AG09309 (cell line): ENCODE results near the gene SIRT5.

Source experiments
- DNase-seq: peaks from one replicate; pipeline ENCODE4 v3.0.0-alpha.2; 2010; ENCODE audit warnings: low read depth
- H3K4me3 ChIP-seq: 2 replicates; pipeline ENCODE4 v1.5.1; 2011; ENCODE audit warnings: mild to moderate bottlenecking, low read depth, low read length, moderate library complexity; ENCODE audit not compliant: control insufficient read depth
- CTCF ChIP-seq: IDR thresholded peaks from 2 replicates; pipeline ENCODE4 v1.5.1; 2011; ENCODE audit warnings: mild to moderate bottlenecking, low read depth, low read length, inconsistent platforms; ENCODE audit not compliant: insufficient read depth, control insufficient read depth; ENCODE audit errors: missing control alignments

The SIRT5 gene

GRCh38 chr6:13538600-13538999 is 35.8 kb upstream of the SIRT5 start:
- no peak overlapping the region for H3K4me3 ChIP-seq
- no peak for DNase-seq
- no peak for TF ChIP-seq CTCF

GRCh38 chr6:13539572-13539971 is 34.8 kb upstream of the SIRT5 start:
- H3K4me3 ChIP-seq, result no peak overlapping the region
- no peak for TF ChIP-seq CTCF
- DNase-seq, result no peak

DNA sequence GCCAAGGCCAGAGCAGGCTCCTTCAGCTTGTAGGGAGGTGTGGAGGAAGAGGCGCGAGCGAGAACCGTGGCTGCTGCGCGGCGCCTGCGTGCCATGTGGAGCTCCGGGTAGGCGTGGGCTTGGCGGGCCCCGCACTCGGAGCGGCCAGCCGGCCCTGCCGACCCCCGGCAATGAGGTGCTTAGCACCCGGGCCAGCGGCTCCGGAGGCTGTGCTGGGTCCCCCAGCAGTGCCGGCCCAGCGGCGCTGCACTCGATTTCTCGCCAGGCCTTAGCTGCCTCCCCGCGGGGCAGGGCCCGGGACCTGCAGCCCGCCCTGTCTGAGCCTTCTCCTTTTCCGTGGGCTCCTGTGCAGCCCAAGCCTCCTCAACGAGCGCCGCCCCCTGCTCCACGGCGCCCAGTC is 32.9 kb upstream of the SIRT5 start:
- no peak overlapping the region for H3K4me3 ChIP-seq
- DNase-seq, result no peak
- no peak for TF ChIP-seq CTCF

DNA sequence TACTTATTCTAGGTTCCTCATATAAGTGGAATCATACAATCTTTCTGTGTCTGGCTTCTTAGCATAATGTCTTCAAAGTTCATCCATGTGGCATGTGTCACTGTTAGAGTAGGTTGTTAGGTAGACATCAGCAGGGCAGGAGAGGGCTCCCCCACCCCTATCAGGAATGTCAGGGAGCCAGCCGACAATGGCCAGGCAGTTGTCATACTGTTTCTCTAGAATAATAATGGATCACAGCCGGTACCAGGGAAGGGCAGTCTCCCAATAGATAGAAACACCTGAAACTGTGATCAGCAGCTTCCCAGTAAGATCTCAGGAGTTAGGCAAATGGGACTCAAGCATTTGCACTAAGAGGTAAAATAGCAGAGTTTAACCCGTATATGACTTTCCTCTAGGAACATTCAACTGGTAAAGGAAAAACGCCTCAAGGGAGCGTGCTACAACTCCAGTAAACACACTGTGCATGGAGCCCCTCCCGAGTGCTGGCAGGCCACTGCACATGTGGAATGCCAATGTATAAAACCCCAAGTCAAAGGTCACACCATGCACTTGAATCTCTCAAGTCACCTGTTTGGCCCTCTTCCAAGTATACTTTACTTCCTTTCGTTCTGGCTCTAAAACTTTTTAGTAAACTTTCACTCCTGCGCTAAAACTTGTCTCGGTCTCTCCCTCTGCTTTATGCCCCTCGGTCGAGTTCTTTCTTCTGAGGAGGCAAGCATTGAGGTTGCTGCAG is 29.8 kb upstream of the SIRT5 start:
- TF ChIP-seq CTCF, result no peak
- no peak overlapping the region for H3K4me3 ChIP-seq
- DNase-seq, result no peak

DNA sequence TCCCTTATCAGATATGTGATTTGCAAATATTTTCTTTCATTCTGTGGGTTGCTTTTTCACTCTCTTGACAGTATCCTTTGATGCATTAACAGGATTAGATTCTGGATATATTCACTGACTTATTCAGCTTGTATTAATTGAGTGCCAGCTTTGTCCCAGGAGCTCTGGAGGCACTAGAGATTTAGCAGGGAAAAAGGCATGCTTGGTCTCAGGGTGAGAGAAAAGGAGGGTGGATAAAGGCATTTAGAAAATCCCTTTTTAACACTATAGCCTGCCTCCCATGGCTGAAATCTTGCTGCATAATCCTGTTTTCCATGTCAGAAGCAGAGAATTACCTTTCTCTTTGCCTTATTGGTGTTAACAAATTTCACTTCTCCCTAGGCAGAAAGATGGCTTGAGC is 28.5 kb upstream of the SIRT5 start:
- H3K4me3 ChIP-seq, result no peak overlapping the region
- TF ChIP-seq CTCF, result no peak
- no peak for DNase-seq

GRCh38 chr6:13548500-13549210 is 25.7 kb upstream of the SIRT5 start:
- no peak for TF ChIP-seq CTCF
- DNase-seq, result no peak
- no peak overlapping the region for H3K4me3 ChIP-seq

DNA sequence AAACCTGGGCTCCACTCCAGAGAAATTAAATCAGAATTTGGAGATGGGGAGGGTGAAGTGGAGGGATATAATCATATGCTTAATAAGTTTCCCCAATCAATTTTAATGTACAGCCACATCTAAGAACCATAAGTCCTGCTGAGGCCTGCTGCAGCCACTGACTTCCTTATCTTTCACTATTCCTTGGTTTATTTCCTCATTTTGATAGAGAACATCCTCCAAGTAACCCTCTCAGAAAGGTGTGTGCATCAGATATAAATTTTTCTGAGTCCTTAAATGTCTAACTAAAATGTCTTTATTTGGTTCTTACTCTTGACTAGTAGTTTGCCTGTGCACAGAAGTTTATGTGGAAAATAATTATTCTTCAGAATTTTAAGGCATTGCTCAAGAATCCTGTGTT is 23.7 kb upstream of the SIRT5 start:
- TF ChIP-seq CTCF, result no peak
- no peak for DNase-seq
- no peak overlapping the region for H3K4me3 ChIP-seq
